BLaER1 (cell line): ENCODE results near the gene NGB.
"Not testable (repeated sequence)": the region's sequence is repeated elsewhere in the genome, so short reads cannot be mapped to it uniquely, and the experiment has no call there.

Experiments
- H3K27ac ChIP-seq: shearing (Covaris generic); formaldehyde crosslinking; 2 replicates; pipeline ENCODE4 v1.8.1; 2022
- H3K27me3 ChIP-seq: shearing (Covaris generic); formaldehyde crosslinking; 2 replicates; pipeline ENCODE4 v1.8.1; 2022
- H3K36me3 ChIP-seq: shearing (Covaris generic); formaldehyde crosslinking; 2 replicates; pipeline ENCODE4 v1.8.1; 2022
- H3K4me1 ChIP-seq: shearing (Covaris generic); formaldehyde crosslinking; 2 replicates; pipeline ENCODE4 v1.8.1; 2022
- H3K4me2 ChIP-seq: shearing (Covaris generic); formaldehyde crosslinking; 2 replicates; pipeline ENCODE4 v1.8.1; 2022
- H3K4me3 ChIP-seq: shearing (Covaris generic); formaldehyde crosslinking; 2 replicates; pipeline ENCODE4 v1.8.1; 2022
- H3K9ac ChIP-seq: shearing (Covaris generic); formaldehyde crosslinking; 2 replicates; pipeline ENCODE4 v1.8.1; 2022
- H3K9me3 ChIP-seq: shearing (Covaris generic); formaldehyde crosslinking; 2 replicates; pipeline ENCODE4 v1.8.1; 2022
- H4K20me1 ChIP-seq: shearing (Covaris generic); formaldehyde crosslinking; 2 replicates; pipeline ENCODE4 v1.8.1; 2022
- Cebpa-rat ChIP-seq: shearing (Covaris generic); IDR thresholded peaks from 2 replicates; pipeline ENCODE4 v1.8.1; 2022

NGB gene

DNA sequence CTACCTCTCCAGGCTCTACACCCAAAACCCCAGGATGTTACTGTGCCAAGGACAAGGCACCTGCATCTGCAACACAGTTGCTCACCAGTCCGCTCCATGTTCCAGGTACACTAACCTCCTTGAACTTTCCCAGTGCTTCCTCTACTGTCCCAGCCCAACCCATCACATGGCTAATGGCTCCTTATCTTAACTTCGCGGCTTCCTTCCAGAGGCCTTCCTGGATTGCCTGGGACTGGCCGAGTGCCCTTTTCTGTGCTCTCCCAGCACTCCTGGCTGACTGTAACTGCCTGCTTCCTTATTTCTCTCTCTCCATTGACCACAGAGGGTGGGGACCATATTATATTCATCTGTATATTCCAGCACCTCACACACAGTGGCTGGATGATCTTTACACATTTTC is 28.8 kb upstream of the NGB start:
- H3K4me2 ChIP-seq = no peak overlapping the region
- no peak overlapping the region for H3K27ac ChIP-seq
- H4K20me1 ChIP-seq = no peaks in the 10 kb centered on the region
- no peak overlapping the region for H3K4me3 ChIP-seq
- H3K9ac ChIP-seq = no peak overlapping the region
- no peaks in the 10 kb centered on the region for H3K27me3 ChIP-seq
- H3K9me3 ChIP-seq = no peaks in the 10 kb centered on the region
- no peaks in the 10 kb centered on the region for H3K4me1 ChIP-seq
- peaks cover 30% of the 10 kb centered on the region for H3K36me3 ChIP-seq
- TF ChIP-seq Cebpa-rat = no peak

DNA sequence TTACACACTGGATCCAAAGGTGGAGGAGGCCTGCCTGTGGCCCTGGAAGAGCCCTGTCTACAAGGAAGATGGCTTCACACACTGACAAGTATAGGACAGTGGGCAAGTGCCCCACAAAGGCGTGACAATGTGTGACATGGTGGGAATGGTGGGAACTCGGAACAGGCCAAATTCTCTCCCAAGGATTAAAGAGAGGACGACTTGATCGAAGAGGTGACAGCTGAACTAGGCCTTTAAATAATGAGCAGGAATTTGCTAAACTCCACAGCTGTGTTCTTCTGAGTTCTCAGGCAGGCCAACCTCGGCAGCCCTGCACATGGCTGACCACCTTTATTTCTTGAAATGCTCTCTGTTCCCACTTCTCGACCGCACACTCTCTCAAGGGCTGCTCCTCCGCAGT is 25.9 kb upstream of the NGB start:
- H4K20me1 ChIP-seq = no peaks in the 10 kb centered on the region
- H3K4me3 ChIP-seq = no peak overlapping the region
- no peak overlapping the region for H3K9ac ChIP-seq
- no peaks in the 10 kb centered on the region for H3K27me3 ChIP-seq
- H3K9me3 ChIP-seq = no peaks in the 10 kb centered on the region
- TF ChIP-seq Cebpa-rat = no peak
- no peaks in the 10 kb centered on the region for H3K4me1 ChIP-seq
- H3K27ac ChIP-seq = no peak overlapping the region
- H3K36me3 ChIP-seq = peaks cover 21% of the 10 kb centered on the region
- H3K4me2 ChIP-seq = no peak overlapping the region

DNA sequence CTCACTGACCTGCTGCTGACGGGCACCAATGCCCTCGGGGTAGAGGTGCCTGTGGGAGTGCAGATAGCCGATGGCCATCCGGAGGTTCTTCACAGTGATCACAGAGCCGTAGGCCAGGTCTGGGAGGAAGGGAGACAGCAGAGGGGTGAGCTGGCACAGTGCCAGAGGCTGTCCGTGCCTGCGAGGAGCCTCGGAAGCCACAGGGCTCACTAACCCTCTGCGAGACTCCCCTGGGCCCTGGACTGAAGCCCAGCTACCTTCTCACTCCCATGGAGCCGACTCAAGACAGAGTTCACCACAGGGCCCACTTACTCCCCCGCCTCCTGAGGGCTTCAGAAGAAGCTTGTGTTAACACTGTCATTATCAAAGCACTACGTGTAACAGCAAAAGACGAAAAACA is 25.1 kb upstream of the NGB start:
- Histone ChIP-seq H3K4me2 (no peak overlapping the region), H3K4me1 (no peaks in the 10 kb centered on the region), H3K4me3 (no peak overlapping the region), H3K27me3 (no peaks in the 10 kb centered on the region), H3K9ac (no peak overlapping the region), H3K36me3 (peaks cover 21% of the 10 kb centered on the region), H3K27ac (no peak overlapping the region), H3K9me3 (no peaks in the 10 kb centered on the region), H4K20me1 (no peaks in the 10 kb centered on the region)
- no peak for TF ChIP-seq Cebpa-rat

DNA sequence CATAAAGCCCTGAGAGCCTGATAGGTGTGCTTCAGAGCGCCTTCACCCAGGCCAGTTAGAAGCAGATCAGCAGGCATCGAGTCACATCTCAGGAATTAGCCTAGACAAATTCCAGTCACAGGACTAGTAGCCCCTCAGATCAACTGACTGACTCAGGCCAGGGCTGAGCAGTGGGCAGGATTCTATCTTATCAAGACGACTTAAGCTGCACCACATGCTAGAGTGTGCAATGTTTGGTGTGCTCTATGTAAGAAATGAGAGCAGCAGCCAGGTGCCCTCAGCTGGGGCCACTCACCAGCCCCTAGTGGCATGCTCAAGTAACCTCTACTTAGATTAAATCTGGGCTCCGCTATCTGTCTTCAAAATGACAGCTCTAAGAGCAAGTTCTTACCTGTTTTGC is 19.7 kb upstream of the NGB start:
- no peak overlapping the region for H3K9ac ChIP-seq
- H4K20me1 ChIP-seq = no peaks in the 10 kb centered on the region
- no peak overlapping the region for H3K4me2 ChIP-seq
- H3K27ac ChIP-seq = no peak overlapping the region
- no peaks in the 10 kb centered on the region for H3K9me3 ChIP-seq
- H3K36me3 ChIP-seq = peaks cover 14% of the 10 kb centered on the region
- H3K27me3 ChIP-seq = no peaks in the 10 kb centered on the region
- H3K4me3 ChIP-seq = no peak overlapping the region
- H3K4me1 ChIP-seq = no peaks in the 10 kb centered on the region
- TF ChIP-seq Cebpa-rat = no peak

DNA sequence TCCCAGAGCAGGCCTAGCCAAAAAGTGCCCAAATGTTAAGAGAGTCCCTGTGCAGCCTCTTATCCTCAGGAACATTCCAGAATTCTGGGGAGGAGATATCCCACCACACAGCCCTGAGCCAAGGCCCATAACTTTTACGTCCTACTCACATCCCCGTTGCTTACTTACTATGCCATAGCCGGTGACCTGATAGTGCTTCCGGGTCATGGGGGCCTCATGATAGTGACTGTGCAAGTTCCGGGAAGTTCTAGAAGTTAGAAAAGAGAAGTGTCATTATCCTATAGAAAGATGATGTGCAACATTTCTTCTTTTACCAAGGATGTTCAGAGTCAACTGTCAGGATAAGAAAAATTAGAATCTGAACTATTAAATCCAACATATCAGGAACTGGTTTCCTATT is 15.6 kb upstream of the NGB start:
- Histone ChIP-seq H3K36me3 (peaks cover 38% of the 10 kb centered on the region), H3K9ac (no peak overlapping the region), H3K4me3 (no peak overlapping the region), H3K27ac (no peak overlapping the region), H3K27me3 (no peaks in the 10 kb centered on the region), H3K9me3 (no peaks in the 10 kb centered on the region), H3K4me2 (no peak overlapping the region), H3K4me1 (no peaks in the 10 kb centered on the region), H4K20me1 (no peaks in the 10 kb centered on the region)
- no peak for TF ChIP-seq Cebpa-rat

DNA sequence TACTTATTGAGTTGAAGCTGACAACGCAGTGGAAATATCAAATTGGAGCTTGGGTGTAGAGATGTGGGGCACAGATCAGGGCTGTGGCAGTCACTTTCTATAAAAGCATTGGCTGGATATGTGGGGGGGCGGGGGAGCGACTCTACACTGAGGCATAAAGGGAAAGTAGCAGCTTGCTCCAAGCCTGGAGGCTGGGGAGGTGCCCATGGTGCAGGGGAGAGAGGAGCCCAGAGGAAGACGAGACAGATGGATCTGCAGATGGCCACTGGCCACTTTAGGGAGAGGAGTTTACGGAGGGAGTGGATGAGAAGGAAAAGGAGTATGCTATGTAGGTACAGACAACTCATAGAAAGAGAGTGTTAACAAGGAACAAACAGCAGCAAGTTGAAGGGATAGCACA is 13.5 kb upstream of the NGB start:
- Histone ChIP-seq H4K20me1 (no peaks in the 10 kb centered on the region), H3K9me3 (no peaks in the 10 kb centered on the region), H3K27me3 (no peaks in the 10 kb centered on the region), H3K4me1 (no peaks in the 10 kb centered on the region), H3K9ac (no peak overlapping the region), H3K4me2 (no peak overlapping the region), H3K4me3 (no peak overlapping the region), H3K27ac (no peak overlapping the region), H3K36me3 (peaks cover 43% of the 10 kb centered on the region)
- no peak for TF ChIP-seq Cebpa-rat

DNA sequence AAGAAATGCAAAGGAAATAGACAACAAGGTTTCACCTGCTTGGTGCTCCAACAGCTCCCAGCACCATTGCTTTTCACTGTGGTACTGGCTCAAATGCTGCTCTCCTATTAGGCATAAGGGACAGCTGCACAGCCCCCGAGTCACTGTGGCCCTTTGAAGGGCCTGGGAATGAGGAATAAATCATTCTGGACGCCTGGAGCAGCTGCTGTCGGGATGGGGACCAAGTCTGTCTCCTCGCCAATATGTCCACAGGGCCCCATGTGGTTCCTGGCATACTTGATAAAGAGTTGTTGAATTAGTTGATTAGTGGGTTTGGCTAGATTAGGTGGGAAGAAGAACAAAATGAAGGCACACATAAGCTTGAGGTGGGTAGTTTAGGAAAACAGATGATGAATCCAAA is 13.1 kb upstream of the NGB start:
- H3K36me3 ChIP-seq = peaks cover 47% of the 10 kb centered on the region

DNA sequence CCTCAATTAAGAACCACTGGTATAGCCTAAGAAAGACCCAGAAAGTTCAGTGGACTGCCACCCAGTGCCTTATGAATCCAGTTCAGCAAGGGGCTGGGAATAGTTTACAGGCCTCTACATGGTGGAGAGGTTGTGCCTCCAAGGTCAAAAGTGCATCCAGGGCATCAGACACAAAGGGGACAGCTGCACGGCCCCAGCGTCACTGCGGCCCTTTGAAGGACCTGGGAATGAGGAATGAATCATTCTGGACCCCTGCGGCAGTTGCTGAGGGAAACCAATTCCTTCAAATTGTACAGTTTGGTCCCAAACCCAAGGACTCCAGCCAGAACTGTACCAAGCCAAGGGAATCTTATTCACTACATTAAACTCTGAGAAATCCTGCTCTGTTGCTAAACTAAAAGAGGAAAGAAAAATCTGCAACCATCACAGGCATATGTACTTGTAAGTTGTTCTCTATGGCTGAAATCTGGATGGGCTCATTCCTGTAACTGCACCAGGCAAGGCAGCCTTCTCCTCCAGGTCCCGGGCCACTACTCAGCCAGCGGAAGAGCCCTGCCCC is 10.9 kb upstream of the NGB start:
- Histone ChIP-seq H3K4me2 (no peak overlapping the region), H3K9ac (no peak overlapping the region), H3K27ac (no peak overlapping the region), H3K36me3 (peaks cover 56% of the 10 kb centered on the region), H3K4me3 (no peak overlapping the region), H3K4me1 (no peaks in the 10 kb centered on the region), H3K9me3 (no peaks in the 10 kb centered on the region), H3K27me3 (no peaks in the 10 kb centered on the region), H4K20me1 (no peaks in the 10 kb centered on the region)
- no peak for TF ChIP-seq Cebpa-rat

More for the DNA sequence above, 13.1 kb upstream of the NGB start:
- Histone ChIP-seq H3K4me1 (no peaks in the 10 kb centered on the region), H4K20me1 (no peaks in the 10 kb centered on the region), H3K4me2 (no peak overlapping the region), H3K27ac (no peak overlapping the region), H3K9me3 (no peaks in the 10 kb centered on the region), H3K27me3 (no peaks in the 10 kb centered on the region), H3K4me3 (no peak overlapping the region), H3K9ac (no peak overlapping the region)
- TF ChIP-seq Cebpa-rat = no peak

DNA sequence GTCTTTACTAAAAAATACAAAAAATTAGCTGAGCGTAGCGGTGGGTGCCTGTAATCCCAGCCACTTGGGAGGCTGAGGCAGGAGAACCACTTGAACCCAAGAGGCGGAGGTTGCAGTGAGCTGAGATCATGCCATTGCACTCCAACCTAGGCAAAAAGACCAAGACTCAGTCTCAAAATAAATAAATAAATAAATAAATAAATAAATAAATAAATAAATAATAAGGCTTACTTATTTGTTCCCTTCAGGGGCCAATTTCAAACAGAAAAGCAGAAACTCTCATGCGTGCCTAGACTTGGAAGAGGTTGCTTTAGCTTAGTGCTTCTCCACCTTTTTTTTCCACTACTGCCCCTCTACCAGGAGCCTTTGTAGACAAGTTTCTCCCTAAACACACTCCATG is 9.9 kb upstream of the NGB start:
- H3K27ac ChIP-seq, H3K4me1 ChIP-seq, H3K9me3 ChIP-seq, H3K4me3 ChIP-seq, H3K27me3 ChIP-seq, H4K20me1 ChIP-seq, H3K4me2 ChIP-seq, H3K9ac ChIP-seq: not testable (repeated sequence)
- peaks cover 47% of the 10 kb centered on the region for H3K36me3 ChIP-seq

DNA sequence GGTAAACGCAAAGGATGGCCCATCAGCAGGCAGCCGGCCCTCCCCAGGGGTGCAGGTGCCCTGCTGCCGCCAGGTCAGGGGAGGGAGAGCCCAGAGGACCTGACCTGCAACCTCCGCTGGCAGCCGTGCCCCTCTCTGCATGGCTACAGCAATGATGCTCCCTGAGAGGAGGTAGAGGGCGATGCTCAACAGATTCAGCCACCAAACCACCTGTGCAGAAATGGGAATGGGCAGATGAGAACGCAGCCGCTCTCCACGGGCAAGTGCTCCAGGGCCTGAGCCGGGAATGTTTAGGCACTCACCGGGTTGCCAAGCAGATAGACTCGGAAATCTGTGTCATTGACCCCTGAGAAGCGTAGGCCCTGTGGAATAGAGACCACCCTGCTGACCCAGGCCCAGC is 8.7 kb upstream of the NGB start:
- H3K36me3 ChIP-seq = peaks cover 37% of the 10 kb centered on the region
- H3K4me1 ChIP-seq = peaks cover 6% of the 10 kb centered on the region; the same call in 1 of the 2 replicates
- H4K20me1 ChIP-seq = no peaks in the 10 kb centered on the region
- H3K27me3 ChIP-seq = no peaks in the 10 kb centered on the region
- H3K9ac ChIP-seq = no peak overlapping the region
- H3K4me2 ChIP-seq = no peak overlapping the region
- no peaks in the 10 kb centered on the region for H3K9me3 ChIP-seq
- H3K27ac ChIP-seq = no peak overlapping the region
- no peak for TF ChIP-seq Cebpa-rat
- no peak overlapping the region for H3K4me3 ChIP-seq
